Measurements from ENCODE around the gene NOTCH1.

NOTCH1 gene

GRCh38 chr9:136587944-136588662, 42.3 kb upstream of the NOTCH1 start:
- no peak overlapping the region for H3K4me3 ChIP-seq (IDR thresholded peaks at IDR 0.05; ENCODE audit: insufficient read depth, low read depth, low read length)

GRCh38 chr9:136587145-136587943, 41.5 kb upstream of the NOTCH1 start:
- no peaks in the 10 kb centered on the region for H3K36me3 ChIP-seq (ENCODE audit: insufficient read depth)
- peaks cover 84% of the 10 kb centered on the region for H3K27me3 ChIP-seq (ENCODE audit: insufficient read depth, low read depth)
- H3K27ac ChIP-seq = no peak overlapping the region
- H2AFZ ChIP-seq (ENCODE audit: low read depth) = no peak overlapping the region
- no peak for TF ChIP-seq CTCF (conservative IDR thresholded peaks at IDR 0.05; ENCODE audit: low read depth, low read length)
- H3K4me3 ChIP-seq (IDR thresholded peaks at IDR 0.05; ENCODE audit: insufficient read depth, low read depth, low read length) = no peak overlapping the region
- H3K79me2 ChIP-seq (ENCODE audit: insufficient read depth, low read depth) = no peaks in the 10 kb centered on the region
- no peaks in the 10 kb centered on the region for H3K4me1 ChIP-seq (ENCODE audit: low read depth, poor library complexity, severe bottlenecking)
- H3K9ac ChIP-seq = no peak overlapping the region
- H4K20me1 ChIP-seq (ENCODE audit: insufficient read depth) = no peaks in the 10 kb centered on the region
- H3K4me2 ChIP-seq = no peak overlapping the region

More at GRCh38 chr9:136587944-136588662, 42.3 kb upstream of the NOTCH1 start:
- H3K27ac ChIP-seq = no peak overlapping the region
- H3K79me2 ChIP-seq (ENCODE audit: insufficient read depth, low read depth) = no peaks in the 10 kb centered on the region
- no peaks in the 10 kb centered on the region for H3K36me3 ChIP-seq (ENCODE audit: insufficient read depth)
- peaks cover 92% of the 10 kb centered on the region for H3K27me3 ChIP-seq (ENCODE audit: insufficient read depth, low read depth)
- no peak overlapping the region for H3K9ac ChIP-seq
- no peak overlapping the region for H3K4me2 ChIP-seq
- no peaks in the 10 kb centered on the region for H3K4me1 ChIP-seq (ENCODE audit: low read depth, poor library complexity, severe bottlenecking)
- TF ChIP-seq CTCF (conservative IDR thresholded peaks at IDR 0.05; ENCODE audit: low read depth, low read length) = no peak
- no peak overlapping the region for H2AFZ ChIP-seq (ENCODE audit: low read depth)
- H4K20me1 ChIP-seq (ENCODE audit: insufficient read depth) = no peaks in the 10 kb centered on the region

GRCh38 chr9:136586391-136586953, 40.6 kb upstream of the NOTCH1 start:
- Histone ChIP-seq H3K4me3 (IDR thresholded peaks at IDR 0.05; ENCODE audit: insufficient read depth, low read depth, low read length) (no peak overlapping the region), H3K27ac (no peak overlapping the region), H3K27me3 (ENCODE audit: insufficient read depth, low read depth) (peaks cover 76% of the 10 kb centered on the region), H3K79me2 (ENCODE audit: insufficient read depth, low read depth) (no peaks in the 10 kb centered on the region), H3K36me3 (ENCODE audit: insufficient read depth) (no peaks in the 10 kb centered on the region), H3K9ac (no peak overlapping the region), H2AFZ (ENCODE audit: low read depth) (no peak overlapping the region), H3K4me1 (ENCODE audit: low read depth, poor library complexity, severe bottlenecking) (no peaks in the 10 kb centered on the region), H4K20me1 (ENCODE audit: insufficient read depth) (no peaks in the 10 kb centered on the region), H3K4me2 (no peak overlapping the region)
- no peak for TF ChIP-seq CTCF (conservative IDR thresholded peaks at IDR 0.05; ENCODE audit: low read depth, low read length)

- H4K20me1 ChIP-seq (ENCODE audit: insufficient read depth) = no peaks in the 10 kb centered on the region
- H3K4me3 ChIP-seq (IDR thresholded peaks at IDR 0.05; ENCODE audit: insufficient read depth, low read depth, low read length) = no peak overlapping the region
- no peak for TF ChIP-seq CTCF (conservative IDR thresholded peaks at IDR 0.05; ENCODE audit: low read depth, low read length)
- no peaks in the 10 kb centered on the region for H3K79me2 ChIP-seq (ENCODE audit: insufficient read depth, low read depth)
- no peaks in the 10 kb centered on the region for H3K36me3 ChIP-seq (ENCODE audit: insufficient read depth)
- no peak overlapping the region for H3K27ac ChIP-seq
- H3K9ac ChIP-seq = no peak overlapping the region
- peaks cover 67% of the 10 kb centered on the region for H3K27me3 ChIP-seq (ENCODE audit: insufficient read depth, low read depth)
- H3K4me1 ChIP-seq (ENCODE audit: low read depth, poor library complexity, severe bottlenecking) = no peaks in the 10 kb centered on the region
- H3K4me2 ChIP-seq = no peak overlapping the region
- H2AFZ ChIP-seq (ENCODE audit: low read depth) = no peak overlapping the region
Measured at GRCh38 chr9:136585531-136586120, 39.8 kb upstream of the NOTCH1 start.
